Activated CD4-positive, CD25-positive, alpha-beta regulatory T cell (primary cell): Measurements from ENCODE around the gene MOCS2.

Experiments used
- DNase-seq, 4 experiments: peaks; one replicate each; lab custom pipeline; 2025; lab: John Stamatoyannopoulos, UW

MOCS2 gene

DNA sequence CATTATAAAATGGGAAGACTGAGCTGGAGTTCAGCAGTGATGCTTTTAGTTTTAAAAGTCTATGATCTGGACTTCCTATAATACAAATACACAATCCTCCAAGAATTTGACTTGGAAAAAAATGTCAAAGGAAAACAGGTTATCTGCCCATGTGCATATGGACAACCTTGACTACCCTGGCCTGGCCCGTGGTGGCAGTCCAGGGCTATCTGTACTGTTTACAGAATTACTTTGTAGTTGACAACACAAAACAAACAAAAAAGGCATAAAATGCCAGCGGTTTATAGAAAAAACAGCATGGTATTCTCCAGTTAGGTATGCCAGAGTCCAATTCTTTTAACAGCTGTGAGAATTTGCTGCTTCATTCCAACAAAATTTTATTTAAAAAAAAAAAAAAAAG, 17.3 kb downstream of the MOCS2 start:
- DNase-seq = no peak

DNA sequence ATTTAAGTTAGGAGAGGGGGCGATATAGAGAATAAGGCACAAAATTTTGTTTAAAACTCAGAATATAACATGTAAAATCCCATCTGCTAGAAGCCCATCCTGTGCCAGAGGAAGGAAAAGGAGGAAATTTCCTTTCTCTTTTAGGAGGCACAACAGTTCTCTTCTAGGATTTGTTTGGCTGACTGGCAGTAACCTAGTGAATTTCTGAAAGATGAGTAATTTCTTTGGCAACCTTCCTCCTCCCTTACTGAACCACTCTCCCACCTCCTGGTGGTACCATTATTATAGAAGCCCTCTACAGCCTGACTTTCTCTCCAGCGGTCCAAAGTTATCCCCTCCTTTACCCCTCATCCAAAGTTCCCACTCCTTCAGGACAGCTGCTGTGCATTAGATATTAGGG, 18.3 kb downstream of the MOCS2 start:
- DNase-seq = no peak

DNA sequence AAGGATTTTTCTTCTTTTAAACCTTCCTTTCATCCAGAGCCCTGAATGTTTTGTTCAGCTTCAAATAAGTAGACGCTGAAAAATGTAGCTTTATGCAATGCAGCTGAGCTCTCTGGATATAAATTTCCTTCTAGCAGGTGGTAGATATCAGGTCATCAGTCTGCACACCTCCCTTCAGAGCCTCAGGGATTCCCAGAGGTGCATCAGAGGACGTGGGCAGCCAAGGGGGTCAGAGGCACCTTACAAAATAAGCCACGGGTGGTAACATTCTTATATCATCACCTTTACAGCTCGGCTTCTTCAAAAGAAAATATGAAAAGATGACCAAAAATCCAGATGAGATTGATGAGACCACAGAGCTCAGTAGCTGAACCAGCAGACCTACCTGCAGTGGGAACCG, 19.3 kb downstream of the MOCS2 start:
- no peak for DNase-seq

DNA sequence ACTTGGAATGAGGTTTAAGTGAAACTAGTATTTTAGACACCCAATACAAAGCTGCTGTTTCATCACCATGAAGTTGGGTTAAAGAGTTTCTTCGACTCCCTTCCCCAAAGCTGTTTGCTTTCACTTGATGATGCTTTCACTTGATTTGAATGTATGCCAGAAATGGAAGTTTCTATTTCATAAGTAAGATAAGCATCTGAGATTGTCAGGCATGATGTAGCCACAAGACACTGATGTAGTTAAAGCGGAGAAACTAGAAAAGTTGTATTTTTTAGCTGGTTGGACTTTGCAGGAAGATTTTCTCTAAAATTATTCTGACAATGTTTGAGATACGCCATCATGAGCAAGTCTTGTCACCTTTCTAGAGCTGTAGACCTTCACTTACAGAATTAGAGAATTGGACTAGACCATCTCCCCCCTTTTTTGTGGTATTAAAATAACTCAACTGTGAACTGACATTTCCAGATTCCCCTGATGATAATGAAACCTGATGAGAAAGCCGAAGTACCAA, 20.0 kb downstream of the MOCS2 start:
- no peak for DNase-seq

DNA sequence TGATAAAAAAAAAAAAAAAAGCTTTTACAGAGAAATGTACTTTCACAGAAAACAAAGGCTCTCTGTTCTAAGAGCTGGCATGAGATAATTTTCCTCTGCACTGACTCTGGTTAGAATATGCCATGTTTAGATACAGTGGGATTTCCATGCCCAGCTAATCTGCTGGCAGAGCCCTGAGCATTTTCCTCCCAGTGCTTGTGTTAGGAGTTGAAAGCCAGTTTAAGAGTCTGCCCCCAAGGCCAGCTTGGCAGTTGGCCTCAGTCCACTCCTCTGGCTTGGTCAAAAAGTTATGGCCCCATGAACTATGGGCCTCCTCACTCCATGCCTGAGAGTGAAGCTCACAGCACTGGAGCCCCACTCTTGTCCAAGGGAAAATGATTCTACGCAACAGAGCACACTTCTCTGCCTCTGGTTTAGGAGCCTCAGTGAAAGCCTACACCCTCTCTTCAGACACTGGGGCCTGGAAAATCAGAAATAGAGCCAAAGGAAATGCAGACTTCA, 21.9 kb downstream of the MOCS2 start:
- DNase-seq = no peak

DNA sequence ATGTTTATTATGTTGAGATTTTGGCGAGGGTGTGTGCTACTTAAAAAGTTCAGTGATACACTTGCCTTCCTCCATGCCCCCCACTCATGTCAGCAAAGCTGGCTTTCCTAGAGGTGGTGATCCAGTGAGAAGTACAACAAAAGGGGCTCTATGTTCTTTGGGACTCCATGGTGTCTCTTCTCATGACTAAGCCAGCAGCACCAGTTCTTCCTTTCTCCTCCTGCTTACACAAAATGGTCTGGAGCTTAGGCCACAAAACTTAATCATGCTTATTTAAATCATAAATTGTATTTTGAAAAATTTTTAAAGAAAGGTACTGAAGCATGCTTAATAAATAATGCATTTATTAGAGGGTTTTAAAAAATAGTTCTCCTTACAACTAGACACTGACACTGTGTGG, 22.4 kb downstream of the MOCS2 start:
- no peak for DNase-seq

DNA sequence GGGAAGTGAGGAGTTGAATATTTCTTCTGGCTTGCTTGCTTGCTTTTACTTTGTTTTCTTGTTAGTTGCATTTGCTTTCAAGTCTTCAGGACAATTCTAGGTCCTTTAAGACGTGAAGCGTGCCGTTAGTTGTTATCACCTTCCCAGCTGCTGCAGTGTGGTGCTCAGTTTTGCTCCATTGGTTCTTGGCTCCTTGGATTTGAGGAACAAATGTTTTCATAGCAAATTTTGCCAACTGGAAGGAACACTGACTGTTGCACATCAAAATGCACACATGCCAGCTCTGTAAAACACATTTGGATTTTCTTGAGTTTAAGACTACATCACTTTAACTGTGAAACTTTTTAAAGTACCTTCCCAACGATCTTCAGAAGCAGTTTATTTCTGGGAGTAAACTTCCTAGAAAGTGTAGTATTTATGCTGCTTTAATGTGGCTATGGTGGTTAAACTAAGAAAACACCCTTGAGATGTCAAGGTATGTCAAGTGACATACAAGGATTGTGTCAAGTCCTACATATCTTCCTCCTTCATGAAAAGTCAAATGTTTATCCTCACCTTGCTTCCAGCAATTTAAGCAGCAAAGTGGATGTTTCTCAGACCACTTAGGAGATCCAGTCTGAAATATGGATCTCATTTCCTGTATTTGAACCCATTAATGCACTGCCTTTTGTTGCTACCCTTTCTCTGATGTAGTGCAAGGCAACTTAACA, 24.9 kb downstream of the MOCS2 start:
- DNase-seq = no peak

DNA sequence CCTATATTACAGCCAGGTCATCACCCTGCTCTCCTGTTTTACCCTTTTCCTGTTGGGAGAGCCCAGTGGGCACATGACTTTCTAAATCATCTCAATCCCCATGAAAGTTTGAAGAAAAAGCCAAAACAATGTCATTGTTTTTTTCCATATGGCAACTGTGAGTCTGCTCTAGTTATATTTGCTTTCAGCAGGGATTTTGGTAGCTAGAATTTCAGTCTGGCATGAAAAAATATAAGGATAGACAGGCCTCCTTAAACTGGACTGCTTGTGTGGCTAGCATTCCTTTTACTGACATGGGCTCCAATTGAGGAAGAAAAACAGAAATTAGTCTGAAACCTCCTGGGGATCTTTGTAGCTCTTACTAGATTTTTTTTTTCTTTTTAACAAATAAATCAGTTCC, 25.6 kb downstream of the MOCS2 start:
- DNase-seq = no peak

DNA sequence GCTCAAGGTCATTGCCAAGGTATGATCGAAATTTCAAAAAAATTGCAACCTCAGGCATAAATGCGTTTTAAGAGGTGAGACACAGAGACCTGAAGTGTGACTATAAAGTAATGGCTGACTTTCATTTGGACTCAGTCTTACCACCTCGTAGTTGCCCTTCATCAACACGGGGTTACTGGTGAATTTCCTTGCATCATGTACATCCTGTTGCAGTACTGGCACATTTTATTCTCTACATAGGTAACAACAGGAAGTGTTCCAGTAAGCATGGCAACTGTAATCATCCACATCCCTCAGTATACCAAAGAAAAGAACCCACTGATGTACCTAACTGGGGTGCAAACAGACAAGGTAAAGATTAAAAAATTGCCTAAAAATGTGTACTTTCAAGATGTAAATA, 29.3 kb downstream of the MOCS2 start:
- no peak for DNase-seq

DNA sequence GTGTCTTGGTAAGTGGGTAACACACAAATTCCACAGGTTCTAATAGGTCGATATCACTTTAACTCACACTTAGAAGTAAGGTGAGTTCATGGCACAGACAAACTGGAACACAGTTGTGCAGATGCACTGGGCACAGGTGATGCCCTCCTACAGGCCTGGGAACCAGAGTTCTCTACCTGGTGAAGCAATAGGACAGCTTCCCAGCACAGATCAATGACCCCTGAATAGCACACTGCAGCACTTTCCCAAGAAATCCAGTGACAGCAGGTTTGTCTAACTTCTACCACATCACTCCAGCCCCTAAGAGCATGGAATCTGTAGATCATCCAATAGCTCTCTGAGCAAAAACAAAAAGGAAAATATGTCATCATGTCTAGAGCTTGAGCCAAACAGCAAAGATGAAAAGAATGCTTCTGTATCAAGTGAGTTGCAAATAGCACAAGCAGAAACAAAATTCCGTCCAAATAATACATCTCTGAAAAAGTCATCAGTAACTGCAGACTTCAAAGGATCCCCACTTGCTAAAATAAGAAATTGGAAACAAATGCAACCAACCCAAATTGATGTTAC, 33.5 kb downstream of the MOCS2 start:
- DNase-seq = no peak

DNA sequence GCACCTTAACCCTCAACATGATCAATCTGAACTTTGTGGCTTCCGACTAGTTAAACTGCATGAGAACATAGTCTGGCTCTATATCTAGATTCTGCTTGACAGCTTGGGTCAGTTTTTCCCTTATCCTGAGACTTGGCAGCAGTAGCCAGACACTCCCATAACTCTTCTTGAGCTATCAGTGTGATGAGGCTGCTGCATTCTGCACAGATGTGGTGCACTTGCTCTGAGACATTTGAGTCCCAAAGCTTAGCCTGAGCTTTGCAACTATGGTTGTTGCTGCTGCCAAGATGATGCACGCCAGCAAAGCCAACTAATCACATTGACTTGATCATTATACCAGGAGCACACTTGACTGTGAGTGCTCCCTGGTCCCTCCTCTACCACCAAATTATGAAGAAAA, 36.2 kb downstream of the MOCS2 start:
- no peak for DNase-seq

DNA sequence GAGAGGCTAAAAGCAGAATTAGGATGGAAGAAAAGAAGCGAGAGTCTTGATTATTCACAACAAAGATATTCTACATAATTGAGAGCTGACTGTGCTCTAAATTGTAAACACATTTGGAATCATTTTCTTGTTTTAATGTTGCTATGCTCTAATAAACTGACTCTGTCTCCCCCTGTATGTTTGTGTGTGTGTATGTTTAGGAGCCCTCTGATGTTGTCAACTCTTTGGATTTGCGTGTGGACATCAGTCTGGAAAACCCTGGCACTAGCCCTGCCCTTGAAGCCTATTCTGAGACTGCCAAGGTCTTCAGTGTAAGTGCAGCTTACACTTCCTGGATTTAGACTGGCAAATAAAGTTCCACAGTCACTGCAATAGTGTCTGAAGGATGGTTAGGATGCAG, 37.8 kb downstream of the MOCS2 start:
- DNase-seq = no peak

DNA sequence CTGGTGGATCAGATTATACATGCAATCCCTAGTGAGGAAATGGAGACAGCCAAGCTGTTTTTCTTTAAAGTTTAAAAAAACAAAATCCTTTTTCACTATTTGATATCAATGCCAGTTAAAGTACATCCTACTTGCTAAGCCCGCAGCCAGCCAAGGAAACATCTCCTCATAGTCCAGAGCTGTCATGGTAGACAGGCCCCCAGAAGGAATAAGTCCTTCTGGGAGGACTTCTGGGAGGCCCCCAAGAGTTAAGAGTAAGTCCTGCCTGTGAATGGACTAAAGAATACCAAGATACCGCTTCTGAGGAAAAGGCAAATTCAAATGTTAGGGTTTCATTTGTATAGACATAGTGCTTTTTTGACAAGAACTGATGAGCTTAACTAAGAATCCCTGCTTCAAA, 38.3 kb downstream of the MOCS2 start:
- no peak for DNase-seq

DNA sequence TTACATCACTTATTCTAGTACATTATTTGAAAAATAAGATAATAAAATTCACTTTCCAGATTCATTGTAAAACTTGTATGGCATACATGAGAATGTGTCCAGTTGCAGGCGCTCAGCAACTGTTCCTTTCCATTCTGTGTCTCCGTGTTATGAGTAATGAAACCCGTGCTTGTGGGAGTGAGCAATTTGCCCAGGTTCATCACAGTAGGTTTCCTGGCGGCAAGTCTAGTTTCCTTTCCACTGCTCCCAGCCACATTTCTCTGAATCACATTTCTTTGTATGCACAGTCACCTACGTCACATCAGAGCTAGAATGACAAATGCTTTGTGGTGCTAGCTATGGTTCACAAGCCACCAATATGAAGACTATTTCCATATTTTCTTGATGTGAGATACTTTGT, 39.9 kb downstream of the MOCS2 start:
- DNase-seq = peak in 2 of 4 experiments; percentile 2 to 3

DNA sequence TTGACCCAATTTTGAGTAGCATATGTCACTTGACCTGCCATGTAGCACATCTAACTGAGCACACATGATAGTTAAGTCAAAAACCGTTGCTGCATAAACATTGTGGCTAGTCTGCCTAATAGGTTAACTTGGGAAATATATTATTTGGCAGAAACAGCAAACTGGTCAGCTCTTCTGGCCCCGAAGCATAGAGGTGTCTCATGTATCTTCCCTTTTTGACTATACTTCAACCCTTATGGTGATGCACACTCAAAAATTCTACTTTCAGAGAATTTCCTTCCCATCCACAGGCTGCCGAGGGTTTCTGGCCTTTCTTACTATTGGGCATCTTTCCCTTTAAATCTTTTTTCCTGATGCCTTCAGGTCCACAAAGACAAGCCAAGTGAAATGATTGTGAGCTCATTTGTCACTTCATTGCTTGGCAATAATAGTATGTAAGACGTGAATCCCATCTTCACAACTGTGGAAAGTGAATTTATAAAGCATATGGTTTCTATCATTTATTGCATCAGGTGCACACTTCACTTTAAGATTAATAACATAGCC, 41.2 kb downstream of the MOCS2 start:
- DNase-seq = no peak

DNA sequence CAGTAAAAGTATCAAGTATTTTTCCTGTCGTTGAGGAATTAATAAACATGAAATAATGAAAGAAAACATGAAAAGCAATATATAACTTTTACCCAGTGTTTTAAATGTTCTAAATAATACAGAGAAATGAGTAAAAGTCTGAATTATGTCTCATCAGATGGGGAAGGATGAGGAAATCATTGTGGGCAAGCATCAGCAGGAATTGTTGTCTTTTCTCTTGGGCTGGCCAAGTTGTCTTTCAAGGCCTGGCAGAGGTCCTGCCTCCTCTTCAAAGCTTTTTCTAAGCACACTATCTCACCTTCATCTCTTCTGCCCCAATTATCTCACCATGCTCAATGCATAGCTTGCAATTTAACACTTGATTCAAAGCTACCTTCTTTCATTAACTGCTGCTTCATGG, 41.9 kb downstream of the MOCS2 start:
- DNase-seq = no peak

DNA sequence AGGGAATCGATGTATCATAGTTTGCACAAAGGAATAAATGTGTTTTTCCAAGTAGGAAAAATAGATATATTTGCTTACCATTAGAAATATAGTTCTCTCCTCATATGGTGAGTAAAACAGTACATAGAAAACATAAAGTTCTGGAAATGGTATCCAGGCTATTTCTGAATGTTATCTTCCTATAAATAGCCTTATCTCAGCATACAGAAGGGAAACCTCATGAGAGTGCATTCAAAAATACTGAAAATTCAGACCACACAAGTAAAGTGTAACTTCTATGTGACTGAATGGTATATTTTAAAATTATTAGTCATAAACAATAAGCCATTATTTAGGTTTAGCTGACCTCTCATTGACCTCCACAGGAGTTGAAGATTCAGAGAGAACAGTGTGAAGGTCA, 43.5 kb downstream of the MOCS2 start:
- DNase-seq = no peak

DNA sequence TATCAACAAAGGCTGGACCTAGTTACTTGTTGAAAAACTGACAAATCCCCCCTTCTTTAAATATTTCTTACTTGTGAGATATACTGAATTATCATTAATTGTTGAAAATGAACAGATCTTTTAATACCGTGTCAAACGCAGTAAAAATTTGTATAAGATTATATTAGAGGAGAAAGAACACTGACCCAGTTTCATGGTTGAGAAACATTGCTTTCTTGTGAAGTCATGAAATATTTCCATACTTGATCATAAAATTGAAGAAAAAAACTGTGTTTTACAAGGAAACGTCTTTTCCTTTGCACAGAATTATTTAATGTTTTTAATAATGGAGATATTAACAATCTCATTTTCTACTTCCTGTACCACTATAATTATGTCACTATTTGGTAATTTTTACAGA, 45.8 kb downstream of the MOCS2 start:
- no peak for DNase-seq

DNA sequence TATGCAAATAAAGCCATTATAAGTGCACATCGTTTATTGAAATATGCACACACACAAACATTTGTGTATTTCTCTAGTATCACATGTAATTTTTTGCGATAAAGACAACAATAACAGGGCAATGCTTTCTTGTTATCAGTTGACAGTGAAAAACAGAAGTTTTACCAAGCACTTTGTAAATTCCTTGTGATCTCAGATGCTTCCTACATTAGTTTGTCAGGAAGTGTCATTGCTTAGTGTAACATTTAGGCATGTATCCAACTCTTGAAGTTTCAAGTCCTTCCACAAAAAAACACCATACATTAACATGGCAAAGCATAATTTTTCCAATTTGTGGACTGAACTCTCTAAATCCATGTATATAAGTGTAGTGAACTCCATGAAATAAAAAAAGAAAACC, 46.4 kb downstream of the MOCS2 start:
- DNase-seq = no peak

DNA sequence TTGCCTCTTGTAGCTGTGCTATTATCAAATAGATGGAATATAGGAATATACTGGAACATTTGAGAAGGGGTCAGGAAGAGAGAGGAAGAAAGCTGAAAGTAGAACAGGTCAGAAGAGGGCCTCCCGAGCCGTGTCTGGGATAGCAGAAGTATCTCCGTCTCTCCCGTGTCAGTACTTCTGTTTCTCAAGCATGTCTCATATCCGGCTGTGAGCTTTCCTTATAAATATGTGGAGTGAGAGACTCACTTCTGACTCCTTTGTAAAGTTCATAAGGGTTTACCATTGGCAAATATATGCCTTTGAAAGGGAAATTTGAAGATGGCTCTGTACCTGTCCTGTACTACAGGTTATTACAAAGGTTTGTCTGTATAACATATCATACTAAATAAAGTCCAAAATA, 50.3 kb downstream of the MOCS2 start:
- DNase-seq = no peak

DNA sequence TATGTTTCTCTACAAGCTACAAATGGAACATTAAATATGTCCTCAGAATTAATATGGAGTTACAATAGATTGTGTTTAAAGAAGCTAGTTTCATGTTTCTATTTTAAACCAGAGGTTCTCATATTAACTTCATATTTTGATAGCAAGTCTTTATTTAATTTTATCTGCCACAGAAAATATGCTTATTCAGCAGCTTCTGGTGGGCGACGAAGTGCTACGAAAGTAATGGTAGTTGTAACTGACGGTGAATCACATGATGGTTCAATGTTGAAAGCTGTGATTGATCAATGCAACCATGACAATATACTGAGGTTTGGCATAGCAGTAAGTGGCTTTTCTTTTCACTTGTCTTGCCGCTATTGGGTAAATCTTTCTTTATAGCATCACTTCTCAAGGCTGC, 54.2 kb downstream of the MOCS2 start:
- no peak for DNase-seq

DNA sequence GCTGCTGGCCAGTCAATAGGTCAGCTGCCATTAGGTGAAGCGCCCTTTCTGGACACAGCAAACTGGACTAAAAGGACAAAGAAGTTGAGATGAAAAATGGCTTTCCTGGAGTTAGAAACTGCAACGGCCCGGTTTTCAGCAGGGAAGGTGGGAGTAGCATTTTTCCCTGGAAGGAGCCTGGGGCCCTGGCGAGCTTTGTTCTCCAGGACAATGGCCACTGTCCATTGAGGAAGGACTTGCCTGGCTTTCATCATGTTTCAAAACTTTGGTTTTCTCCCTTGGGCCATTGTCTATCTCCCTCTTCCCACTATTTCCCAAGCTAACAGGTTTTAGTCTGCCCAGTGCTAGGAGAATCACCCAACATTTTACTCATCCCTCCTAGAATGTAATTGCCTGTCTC, 56.2 kb downstream of the MOCS2 start:
- DNase-seq = no peak

DNA sequence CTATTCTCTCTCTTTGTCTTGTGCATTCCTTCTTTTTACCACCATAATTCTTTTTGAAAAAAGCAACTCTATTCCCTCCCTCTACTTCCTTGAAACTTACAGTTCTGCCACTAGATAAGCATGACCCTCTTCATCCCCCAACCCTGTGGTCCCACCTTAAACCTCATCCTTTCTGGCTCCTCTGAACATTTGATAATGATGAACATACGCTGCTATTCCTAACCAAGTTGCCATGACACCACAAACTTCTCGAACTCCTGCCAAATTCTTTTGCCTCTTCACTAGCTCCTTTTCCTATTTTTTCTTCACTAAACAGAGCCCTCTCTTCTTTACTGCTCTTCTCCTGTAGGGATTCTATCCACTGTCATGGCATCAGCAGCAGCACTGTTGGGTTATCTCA, 57.1 kb downstream of the MOCS2 start:
- no peak for DNase-seq

DNA sequence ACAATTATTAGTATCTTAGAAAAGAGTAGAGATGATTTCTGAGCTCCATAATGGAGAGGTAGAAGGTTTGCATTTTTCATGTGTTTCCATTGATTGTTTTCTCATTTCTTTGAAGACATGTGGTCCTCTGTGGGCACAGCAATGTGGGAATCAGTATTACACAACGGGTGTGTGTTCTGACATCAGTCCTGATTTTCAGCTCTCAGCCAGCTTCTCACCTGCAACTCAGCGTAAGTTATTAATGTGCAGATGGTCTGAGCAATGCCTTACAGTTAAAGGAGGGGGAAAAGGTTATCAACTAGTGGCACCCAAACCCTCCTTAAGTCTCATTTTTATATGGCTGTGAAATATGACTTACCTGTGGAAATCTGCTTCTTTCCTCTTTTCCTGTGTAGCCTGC, 61.3 kb downstream of the MOCS2 start:
- no peak for DNase-seq
